ENCODE data around the gene MTMR3. TPM values are rescaled to one million over a fixed set of nuclear protein-coding genes. Genes with fewer than 3 reads are reported as not detected.

Gene MTMR3
- total and polyA plus RNA-seq, 4 donors, result 6.0 to 38.8 (median 17.1) TPM

DNA sequence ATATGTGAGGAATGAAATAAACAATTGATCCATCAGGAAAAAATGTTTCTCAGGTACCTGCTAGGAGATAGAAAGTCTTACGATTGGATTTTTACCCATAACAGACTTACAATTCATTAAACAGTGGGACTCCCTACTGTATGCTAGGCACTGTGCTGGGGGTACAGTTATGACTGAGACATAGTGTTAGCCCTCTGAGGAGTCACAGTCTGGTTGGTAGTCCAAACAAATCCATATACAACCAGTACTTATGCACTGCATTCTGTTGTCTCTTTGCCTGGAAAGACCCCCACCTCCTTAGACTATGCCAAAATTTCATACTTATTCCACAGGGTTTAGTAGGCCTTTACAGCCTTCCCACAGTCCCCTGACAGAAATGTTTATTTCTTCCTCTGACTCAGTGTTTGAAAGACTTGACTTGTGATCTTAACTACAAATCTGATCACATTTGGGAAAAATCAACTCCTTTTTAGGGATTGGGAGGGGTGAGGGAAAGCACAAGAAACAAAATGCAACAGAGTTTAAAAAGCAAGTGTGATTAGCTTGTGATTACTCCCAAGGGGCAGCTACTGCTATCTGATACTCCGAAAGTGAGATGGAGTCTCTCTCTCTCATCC lies 127.9 kb downstream of the MTMR3 start:
- Histone ChIP-seq H3K27ac (ENCODE audit: low read depth in 1 of 2, low read length in 2 of 2) (no peak overlapping the region), H3K4me3 (ENCODE audit: low read depth in 1 of 3, low read length in 3 of 3) (no peak overlapping the region), H3K36me3 (ENCODE audit: control insufficient read depth in 4 of 4, insufficient read depth in 3 of 4, low read depth in 1 of 4, low read length in 3 of 4) (peaks cover 6 to 73% (median 43%) of the 10 kb centered on the region in 4 donors), H3K4me1 (ENCODE audit: control insufficient read depth in 4 of 4, insufficient read depth in 4 of 4, low read length in 3 of 4) (no peaks in the 10 kb centered on the region), H3K9me3 (ENCODE audit: control insufficient read depth in 4 of 4, low read length in 3 of 4) (no peaks in the 10 kb centered on the region), H3K27me3 (ENCODE audit: control insufficient read depth in 4 of 4, insufficient read depth in 4 of 4, low read length in 3 of 4) (no peaks in the 10 kb centered on the region), H3K9ac (ENCODE audit: low read depth in 1 of 2, low read length in 2 of 2) (no peak overlapping the region)
- TF ChIP-seq EGR1 (IDR thresholded peaks at IDR 0.05; ENCODE audit: low read depth in 2 of 2) (no peak), ATF3 (IDR thresholded peaks at IDR 0.05) (no peak), RXRA (IDR thresholded peaks at IDR 0.05) (no peak), TAF1 (conservative IDR thresholded peaks at IDR 0.05) (no peak), HNF4A (conservative IDR thresholded peaks at IDR 0.05) (no peak), HNF4G (IDR thresholded peaks at IDR 0.05) (no peak), YY1 (IDR thresholded peaks at IDR 0.05) (no peak), SP1 (IDR thresholded peaks at IDR 0.05) (no peak), MAX (IDR thresholded peaks at IDR 0.05) (no peak), JUND (IDR thresholded peaks at IDR 0.05) (no peak), GABPA (IDR thresholded peaks at IDR 0.05 in 1 of 2, conservative IDR thresholded peaks at IDR 0.05 in 1 of 2) (no peak), NR2F2 (IDR thresholded peaks at IDR 0.05) (no peak)
- TF ChIP-seq, protein P1, sequence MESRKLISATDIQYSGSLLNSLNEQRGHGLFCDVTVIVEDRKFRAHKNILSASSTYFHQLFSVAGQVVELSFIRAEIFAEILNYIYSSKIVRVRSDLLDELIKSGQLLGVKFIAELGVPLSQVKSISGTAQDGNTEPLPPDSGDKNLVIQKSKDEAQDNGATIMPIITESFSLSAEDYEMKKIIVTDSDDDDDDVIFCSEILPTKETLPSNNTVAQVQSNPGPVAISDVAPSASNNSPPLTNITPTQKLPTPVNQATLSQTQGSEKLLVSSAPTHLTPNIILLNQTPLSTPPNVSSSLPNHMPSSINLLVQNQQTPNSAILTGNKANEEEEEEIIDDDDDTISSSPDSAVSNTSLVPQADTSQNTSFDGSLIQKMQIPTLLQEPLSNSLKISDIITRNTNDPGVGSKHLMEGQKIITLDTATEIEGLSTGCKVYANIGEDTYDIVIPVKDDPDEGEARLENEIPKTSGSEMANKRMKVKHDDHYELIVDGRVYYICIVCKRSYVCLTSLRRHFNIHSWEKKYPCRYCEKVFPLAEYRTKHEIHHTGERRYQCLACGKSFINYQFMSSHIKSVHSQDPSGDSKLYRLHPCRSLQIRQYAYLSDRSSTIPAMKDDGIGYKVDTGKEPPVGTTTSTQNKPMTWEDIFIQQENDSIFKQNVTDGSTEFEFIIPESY (IDR thresholded peaks at IDR 0.05), result no peak
- TF ChIP-seq, protein P2, sequence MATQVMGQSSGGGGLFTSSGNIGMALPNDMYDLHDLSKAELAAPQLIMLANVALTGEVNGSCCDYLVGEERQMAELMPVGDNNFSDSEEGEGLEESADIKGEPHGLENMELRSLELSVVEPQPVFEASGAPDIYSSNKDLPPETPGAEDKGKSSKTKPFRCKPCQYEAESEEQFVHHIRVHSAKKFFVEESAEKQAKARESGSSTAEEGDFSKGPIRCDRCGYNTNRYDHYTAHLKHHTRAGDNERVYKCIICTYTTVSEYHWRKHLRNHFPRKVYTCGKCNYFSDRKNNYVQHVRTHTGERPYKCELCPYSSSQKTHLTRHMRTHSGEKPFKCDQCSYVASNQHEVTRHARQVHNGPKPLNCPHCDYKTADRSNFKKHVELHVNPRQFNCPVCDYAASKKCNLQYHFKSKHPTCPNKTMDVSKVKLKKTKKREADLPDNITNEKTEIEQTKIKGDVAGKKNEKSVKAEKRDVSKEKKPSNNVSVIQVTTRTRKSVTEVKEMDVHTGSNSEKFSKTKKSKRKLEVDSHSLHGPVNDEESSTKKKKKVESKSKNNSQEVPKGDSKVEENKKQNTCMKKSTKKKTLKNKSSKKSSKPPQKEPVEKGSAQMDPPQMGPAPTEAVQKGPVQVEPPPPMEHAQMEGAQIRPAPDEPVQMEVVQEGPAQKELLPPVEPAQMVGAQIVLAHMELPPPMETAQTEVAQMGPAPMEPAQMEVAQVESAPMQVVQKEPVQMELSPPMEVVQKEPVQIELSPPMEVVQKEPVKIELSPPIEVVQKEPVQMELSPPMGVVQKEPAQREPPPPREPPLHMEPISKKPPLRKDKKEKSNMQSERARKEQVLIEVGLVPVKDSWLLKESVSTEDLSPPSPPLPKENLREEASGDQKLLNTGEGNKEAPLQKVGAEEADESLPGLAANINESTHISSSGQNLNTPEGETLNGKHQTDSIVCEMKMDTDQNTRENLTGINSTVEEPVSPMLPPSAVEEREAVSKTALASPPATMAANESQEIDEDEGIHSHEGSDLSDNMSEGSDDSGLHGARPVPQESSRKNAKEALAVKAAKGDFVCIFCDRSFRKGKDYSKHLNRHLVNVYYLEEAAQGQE (IDR thresholded peaks at IDR 0.05), result no peak
- WGBS, result 89% methylated on average over 2 of the region's 2 CpGs
- no peak for DNase-seq (ENCODE audit: low spot score)

- Histone ChIP-seq H3K36me3 (ENCODE audit: control insufficient read depth in 4 of 4, insufficient read depth in 3 of 4, low read depth in 1 of 4, low read length in 3 of 4) (peaks cover 14 to 82% (median 53%) of the 10 kb centered on the region in 4 donors), H3K9me3 (ENCODE audit: control insufficient read depth in 4 of 4, low read length in 3 of 4) (no peaks in the 10 kb centered on the region), H3K27ac (ENCODE audit: low read depth in 1 of 2, low read length in 2 of 2) (no peak overlapping the region), H3K9ac (ENCODE audit: low read depth in 1 of 2, low read length in 2 of 2) (no peak overlapping the region), H3K4me3 (ENCODE audit: low read depth in 1 of 3, low read length in 3 of 3) (no peak overlapping the region), H3K4me1 (ENCODE audit: control insufficient read depth in 4 of 4, insufficient read depth in 4 of 4, low read length in 3 of 4) (no peaks in the 10 kb centered on the region), H3K27me3 (ENCODE audit: control insufficient read depth in 4 of 4, insufficient read depth in 4 of 4, low read length in 3 of 4) (no peaks in the 10 kb centered on the region)
- 72% methylated on average over 5 of the region's 5 CpGs for WGBS
- no peak for DNase-seq (ENCODE audit: low spot score)
- TF ChIP-seq HNF4A (conservative IDR thresholded peaks at IDR 0.05), result no peak
- no peak for TF ChIP-seq FOXA1 (IDR thresholded peaks at IDR 0.05)
- TF ChIP-seq RXRA (IDR thresholded peaks at IDR 0.05), result no peak
- TF ChIP-seq, protein P1 (IDR thresholded peaks at IDR 0.05), result no peak
- TF ChIP-seq JUND (IDR thresholded peaks at IDR 0.05), result no peak
- TF ChIP-seq GABPA (IDR thresholded peaks at IDR 0.05 in 1 of 2, conservative IDR thresholded peaks at IDR 0.05 in 1 of 2), result no peak
- no peak for TF ChIP-seq FOXA2 (IDR thresholded peaks at IDR 0.05)
- no peak for TF ChIP-seq CTCF (IDR thresholded peaks at IDR 0.05; ENCODE audit: low read depth, low read length, missing input control)
- TF ChIP-seq SP1 (IDR thresholded peaks at IDR 0.05), result no peak
- no peak for TF ChIP-seq HNF4G (IDR thresholded peaks at IDR 0.05)
- TF ChIP-seq, protein P2 (IDR thresholded peaks at IDR 0.05), result no peak
Measured at GRCh38 chr22:30013201-30013600, 130.2 kb downstream of the MTMR3 start.
